Measurements from ENCODE around the gene ZNF618. TPM values are rescaled to one million over a fixed set of nuclear protein-coding genes. Genes with fewer than 3 reads are reported as not detected.

The ZNF618 gene
- total RNA-seq, 1 experiment from 2014 or later = 1.8 TPM

- BruUV-seq (replicated peaks) = no TSS peak
- no peaks in the 10 kb centered on the region for H3K36me3 ChIP-seq (ENCODE audit: control insufficient read depth, insufficient read depth, low read length)
- ATAC-seq (no peak), DNase-seq (ENCODE audit: low read depth, low spot score) (no peak)
- 0 out of 2 replicates have a peak, but pooled peaks cover 2% of the 10 kb centered on the region for H3K27me3 ChIP-seq (ENCODE audit: control insufficient read depth, insufficient read depth, low read length)
- in situ Hi-C loops (cut with HindIII; ENCODE audit: low pct_unique_long_range_greater_than_20kb, low sequenced_read_pairs) (no loop called here), intact Hi-C loops (cut with micrococcal nuclease; ENCODE audit: unreplicated experiment) (no loop called here)
- no peaks in the 10 kb centered on the region for H3K4me1 ChIP-seq (ENCODE audit: control insufficient read depth, insufficient read depth, low read length)
- no peak overlapping the region for H3K4me3 ChIP-seq (ENCODE audit: low read depth in 2 of 2, low read length in 2 of 2)
- no peaks in the 10 kb centered on the region for H3K9me3 ChIP-seq (ENCODE audit: control insufficient read depth, insufficient read depth, low read depth, low read length)
- H3K27ac ChIP-seq (ENCODE audit: low read length) = no peak overlapping the region
- CTCF ChIA-PET = no interaction called here
- POLR2A ChIA-PET = no interaction called here
- TF ChIP-seq POLR2AphosphoS5 (IDR thresholded peaks at IDR 0.05; ENCODE audit: low read depth, low read length) (no peak), TCF7L2 (IDR thresholded peaks at IDR 0.05; ENCODE audit: low read depth, low read length) (no peak), SIN3A (IDR thresholded peaks at IDR 0.05; ENCODE audit: borderline replicate concordance, insufficient read depth, low read depth, low read length) (no peak), CTCF (IDR thresholded peaks at IDR 0.05) (no peak), REST (IDR thresholded peaks at IDR 0.05; ENCODE audit: insufficient read depth in 1 of 2, low read depth in 2 of 2, low read length in 1 of 2) (no peak)
Observed at GRCh38 chr9:114060070-114060469, 184.0 kb downstream of the ZNF618 start.

GRCh38 chr9:114060711-114061110 is 184.6 kb downstream of the ZNF618 start:
- in situ Hi-C loops (cut with HindIII; ENCODE audit: low pct_unique_long_range_greater_than_20kb, low sequenced_read_pairs) = no loop called here
- H3K9me3 ChIP-seq (ENCODE audit: control insufficient read depth, insufficient read depth, low read depth, low read length) = no peaks in the 10 kb centered on the region
- no peak overlapping the region for H3K4me3 ChIP-seq (ENCODE audit: low read depth in 2 of 2, low read length in 2 of 2)
- BruUV-seq (replicated peaks) = no TSS peak
- H3K36me3 ChIP-seq (ENCODE audit: control insufficient read depth, insufficient read depth, low read length) = no peaks in the 10 kb centered on the region
- ChIA-PET CTCF (no interaction called here), POLR2A (no interaction called here)
- ATAC-seq (no peak), DNase-seq (ENCODE audit: low read depth, low spot score) (no peak)
- no peaks in the 10 kb centered on the region for H3K4me1 ChIP-seq (ENCODE audit: control insufficient read depth, insufficient read depth, low read length)
- H3K27me3 ChIP-seq (ENCODE audit: control insufficient read depth, insufficient read depth, low read length) = 0 out of 2 replicates have a peak, but pooled peaks cover 2% of the 10 kb centered on the region
- TF ChIP-seq TCF7L2 (IDR thresholded peaks at IDR 0.05; ENCODE audit: low read depth, low read length) (no peak), CTCF (IDR thresholded peaks at IDR 0.05) (no peak), SIN3A (IDR thresholded peaks at IDR 0.05; ENCODE audit: borderline replicate concordance, insufficient read depth, low read depth, low read length) (no peak), POLR2AphosphoS5 (IDR thresholded peaks at IDR 0.05; ENCODE audit: low read depth, low read length) (no peak), REST (IDR thresholded peaks at IDR 0.05; ENCODE audit: insufficient read depth in 1 of 2, low read depth in 2 of 2, low read length in 1 of 2) (no peak)
- intact Hi-C loops (cut with micrococcal nuclease; ENCODE audit: unreplicated experiment) = no loop called here
- H3K27ac ChIP-seq (ENCODE audit: low read length) = no peak overlapping the region

Data from Panc1 (cell line).